PFSK-1 (cell line): ENCODE results near the gene NXPH3.

Source experiments
- FOXP2 ChIP-seq: optimal IDR thresholded peaks from 2 replicates; pipeline ENCODE3; 2011; ENCODE audit warnings: borderline replicate concordance, control low read depth, inconsistent platforms; ENCODE audit not compliant: insufficient read depth; ENCODE audit errors: extremely low read length, extremely low read depth
- POLR2AphosphoS5 ChIP-seq: IDR thresholded peaks from 2 replicates; pipeline ENCODE4 v1.6.1; 2012; ENCODE audit warnings: low read depth, mild to moderate bottlenecking, control low read depth, low read length, moderate library complexity
- REST ChIP-seq, 2 experiments: IDR thresholded peaks; 2 replicates each; pipeline versions ENCODE4 v1.6.1 to v1.8.0; 2011 to 2012; ENCODE audit warnings: low read depth in 2 of 2, low read length in 2 of 2, control low read depth in 1 of 2, inconsistent platforms in 1 of 2, mild to moderate bottlenecking in 1 of 2, moderate library complexity in 1 of 2; ENCODE audit not compliant: insufficient read depth in 1 of 2
- SIN3A ChIP-seq: IDR thresholded peaks from 2 replicates; pipeline ENCODE4 v1.6.1; 2012; ENCODE audit warnings: mild to moderate bottlenecking, low read length, moderate library complexity, borderline replicate concordance; ENCODE audit not compliant: insufficient read depth
- TAF1 ChIP-seq: IDR thresholded peaks from 2 replicates; pipeline ENCODE4 v1.6.1; 2012; ENCODE audit warnings: low read length, control low read depth, borderline replicate concordance; ENCODE audit not compliant: insufficient read depth

Gene NXPH3

GRCh38 chr17:49573510-49574322, 2.0 kb upstream of the NXPH3 start:
- no peak for TF ChIP-seq FOXP2
- no peak for TF ChIP-seq TAF1
- TF ChIP-seq REST (IDR thresholded peaks at IDR 0.05; ENCODE audit: insufficient read depth in 1 of 2, low read depth in 2 of 2, low read length in 2 of 2), result no peak
- TF ChIP-seq SIN3A, result no peak

GRCh38 chr17:49574323-49574781, 1.3 kb upstream of the NXPH3 start:
- no peak for TF ChIP-seq TAF1
- no peak for TF ChIP-seq REST (IDR thresholded peaks at IDR 0.05; ENCODE audit: insufficient read depth in 1 of 2, low read depth in 2 of 2, low read length in 2 of 2)
- TF ChIP-seq SIN3A, result no peak
- no peak for TF ChIP-seq FOXP2

GRCh38 chr17:49574945-49575678, 559 bp upstream of the NXPH3 start:
- TF ChIP-seq FOXP2 (no peak), POLR2AphosphoS5 (no peak), TAF1 (no peak), REST (IDR thresholded peaks at IDR 0.05; ENCODE audit: insufficient read depth in 1 of 2, low read depth in 2 of 2, low read length in 2 of 2) (no peak), SIN3A (no peak)

GRCh38 chr17:49576088-49576916, 631 bp downstream of the NXPH3 start:
- TF ChIP-seq REST (IDR thresholded peaks at IDR 0.05; ENCODE audit: insufficient read depth in 1 of 2, low read depth in 2 of 2, low read length in 2 of 2) (no peak), TAF1 (no peak), POLR2AphosphoS5 (no peak), FOXP2 (no peak), SIN3A (no peak)
